ENCODE results near the gene MIPEP. TPM values are rescaled to one million over a fixed set of nuclear protein-coding genes. Genes with fewer than 3 reads are reported as not detected.

Gene MIPEP
- total and polyA plus RNA-seq, 2 experiments from 2014 or later: 12.6 to 19.6 TPM

DNA sequence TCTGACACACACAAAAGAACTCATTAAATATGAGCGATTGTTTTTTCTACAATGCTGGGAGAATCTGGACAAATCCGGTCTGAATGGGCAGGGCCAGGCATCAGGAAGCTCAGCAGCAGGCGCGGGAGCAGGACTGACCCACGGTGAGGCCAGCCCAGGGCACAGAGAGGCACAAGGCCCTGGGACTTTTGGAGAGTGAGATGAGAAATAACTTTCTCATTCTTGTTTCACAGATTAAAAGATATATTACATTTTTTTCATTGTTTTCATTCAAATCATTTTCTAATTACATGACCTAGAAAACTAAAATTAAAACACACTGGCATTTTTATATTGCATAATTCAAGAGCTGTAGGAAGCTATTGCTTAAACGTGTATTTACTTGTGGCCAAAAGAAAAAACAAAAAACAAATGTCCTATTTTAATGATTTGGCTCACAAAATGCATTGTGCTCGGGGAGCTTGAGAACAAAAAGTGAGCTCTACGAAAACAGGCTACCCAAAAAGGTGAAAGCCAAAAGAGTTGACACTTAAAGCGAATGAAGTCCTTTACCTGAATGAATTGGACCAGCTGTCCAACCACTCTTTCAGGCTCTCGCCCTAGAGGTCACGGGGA is 185.8 kb downstream of the MIPEP start:
- in situ Hi-C loops (cut with MboI): no loop called here
- no peak overlapping the region for H3K27ac ChIP-seq
- H3K36me3 ChIP-seq (ENCODE audit: low read depth): no peaks in the 10 kb centered on the region
- no peaks in the 10 kb centered on the region for H3F3A ChIP-seq (ENCODE audit: insufficient read depth)
- no peaks in the 10 kb centered on the region for H3K79me2 ChIP-seq (ENCODE audit: insufficient read depth)
- no peaks in the 10 kb centered on the region for H4K20me1 ChIP-seq (ENCODE audit: insufficient read depth)
- H3K9me3 ChIP-seq (ENCODE audit: low read depth): no peaks in the 10 kb centered on the region
- peaks cover 7% of the 10 kb centered on the region; the same call in 1 of the 2 replicates for H3K4me1 ChIP-seq (ENCODE audit: insufficient read depth)
- no peaks in the 10 kb centered on the region for H3K9me2 ChIP-seq (ENCODE audit: insufficient read depth)
- H3K9ac ChIP-seq: no peak overlapping the region
- no peak overlapping the region for H3K4me2 ChIP-seq (ENCODE audit: unreplicated experiment)
- H2AFZ ChIP-seq: 0 out of 2 replicates have a peak overlapping the region, but pooled peaks have one; percentile 19
- H3K4me3 ChIP-seq: no peak overlapping the region
- WGBS, 2 experiments (ENCODE audit: low coverage in 1 of 2, low lambda C conversion rate in 2 of 2, missing lambda C conversion rate in 2 of 2): 47 to 49% methylated on average over 11 of the region's 11 CpGs
- no peaks in the 10 kb centered on the region for H3K27me3 ChIP-seq (replicated peaks; ENCODE audit: insufficient read depth)
- DNase-seq: peak; percentile 20
- no peak for TF ChIP-seq EZH2 (IDR thresholded peaks at IDR 0.05; ENCODE audit: insufficient read depth, poor library complexity, severe bottlenecking)
- TF ChIP-seq EZH2phosphoT487 (IDR thresholded peaks at IDR 0.05; ENCODE audit: insufficient read depth, low read depth): no peak

DNA sequence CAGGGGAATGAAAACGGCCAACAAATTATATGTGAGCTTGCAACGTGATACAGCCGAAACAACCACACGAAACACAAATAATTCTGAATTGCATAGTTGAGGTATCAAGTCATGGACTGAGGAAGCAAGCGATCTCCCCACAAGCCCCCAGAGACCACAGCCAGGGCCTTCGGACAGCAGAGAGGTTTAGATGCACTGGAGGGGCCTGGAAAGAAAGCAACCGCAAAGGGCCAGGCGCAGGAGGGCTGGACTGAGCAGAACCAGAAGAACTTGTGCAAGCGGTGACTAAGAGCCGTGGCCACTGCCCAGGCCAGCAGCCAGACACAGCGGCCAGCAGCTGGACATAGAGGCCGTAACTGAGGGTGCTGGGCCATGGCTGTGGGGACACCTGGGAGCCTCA is 187.6 kb downstream of the MIPEP start:
- H3K9me3 ChIP-seq (ENCODE audit: low read depth): no peaks in the 10 kb centered on the region
- whole genome bisulfite sequencing, 2 experiments (ENCODE audit: low coverage in 1 of 2, low lambda C conversion rate in 2 of 2, missing lambda C conversion rate in 2 of 2): 92% methylated on average over 12 of the region's 12 CpGs
- in situ Hi-C loops (cut with MboI): no loop called here
- H3K27me3 ChIP-seq (replicated peaks; ENCODE audit: insufficient read depth): no peaks in the 10 kb centered on the region
- H3K4me1 ChIP-seq (ENCODE audit: insufficient read depth): peaks cover 7% of the 10 kb centered on the region; the same call in 1 of the 2 replicates
- no peaks in the 10 kb centered on the region for H4K20me1 ChIP-seq (ENCODE audit: insufficient read depth)
- no peak overlapping the region for H3K4me2 ChIP-seq (ENCODE audit: unreplicated experiment)
- no peak for TF ChIP-seq EZH2 (IDR thresholded peaks at IDR 0.05; ENCODE audit: insufficient read depth, poor library complexity, severe bottlenecking)
- TF ChIP-seq EZH2phosphoT487 (IDR thresholded peaks at IDR 0.05; ENCODE audit: insufficient read depth, low read depth): no peak
- no peaks in the 10 kb centered on the region for H3K36me3 ChIP-seq (ENCODE audit: low read depth)
- no peak overlapping the region for H3K9ac ChIP-seq
- no peak for DNase-seq
- no peaks in the 10 kb centered on the region for H3K79me2 ChIP-seq (ENCODE audit: insufficient read depth)
- no peaks in the 10 kb centered on the region for H3K9me2 ChIP-seq (ENCODE audit: insufficient read depth)
- H3F3A ChIP-seq (ENCODE audit: insufficient read depth): no peaks in the 10 kb centered on the region
- no peak overlapping the region for H2AFZ ChIP-seq
- no peak overlapping the region for H3K27ac ChIP-seq
- no peak overlapping the region for H3K4me3 ChIP-seq

DNA sequence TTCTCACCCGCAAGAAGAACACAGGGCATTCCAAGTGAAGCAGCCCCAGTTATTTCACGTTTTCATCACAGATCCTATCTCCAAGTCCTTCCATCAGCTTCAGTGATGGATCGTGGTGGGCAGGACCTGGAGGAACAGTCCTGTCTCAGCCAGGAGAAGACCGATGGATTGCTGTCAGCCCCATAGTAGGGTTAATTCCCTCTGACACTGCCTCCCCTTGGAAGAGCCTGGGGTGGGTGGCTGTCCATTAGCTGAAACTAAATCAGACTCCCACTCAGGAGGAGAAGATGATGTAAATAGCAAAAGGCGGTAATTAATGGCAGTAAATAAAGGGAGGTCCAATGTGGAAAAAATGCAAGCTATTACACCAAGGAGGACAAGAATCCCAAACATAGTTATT is 188.0 kb downstream of the MIPEP start:
- no peak overlapping the region for H3K9ac ChIP-seq
- 87 to 92% methylated on average over 5 of the region's 5 CpGs for WGBS, 2 experiments (ENCODE audit: low coverage in 1 of 2, low lambda C conversion rate in 2 of 2, missing lambda C conversion rate in 2 of 2)
- H3F3A ChIP-seq (ENCODE audit: insufficient read depth): no peaks in the 10 kb centered on the region
- DNase-seq: no peak
- H3K4me2 ChIP-seq (ENCODE audit: unreplicated experiment): no peak overlapping the region
- H4K20me1 ChIP-seq (ENCODE audit: insufficient read depth): no peaks in the 10 kb centered on the region
- no peaks in the 10 kb centered on the region for H3K9me3 ChIP-seq (ENCODE audit: low read depth)
- TF ChIP-seq EZH2 (IDR thresholded peaks at IDR 0.05; ENCODE audit: insufficient read depth, poor library complexity, severe bottlenecking) (no peak), EZH2phosphoT487 (IDR thresholded peaks at IDR 0.05; ENCODE audit: insufficient read depth, low read depth) (no peak)
- H3K36me3 ChIP-seq (ENCODE audit: low read depth): no peaks in the 10 kb centered on the region
- no peak overlapping the region for H3K27ac ChIP-seq
- no peaks in the 10 kb centered on the region for H3K79me2 ChIP-seq (ENCODE audit: insufficient read depth)
- in situ Hi-C loops (cut with MboI): no loop called here
- no peaks in the 10 kb centered on the region for H3K27me3 ChIP-seq (replicated peaks; ENCODE audit: insufficient read depth)
- H3K4me3 ChIP-seq: no peak overlapping the region
- H2AFZ ChIP-seq: no peak overlapping the region
- peaks cover 7% of the 10 kb centered on the region; the same call in 1 of the 2 replicates for H3K4me1 ChIP-seq (ENCODE audit: insufficient read depth)
- no peaks in the 10 kb centered on the region for H3K9me2 ChIP-seq (ENCODE audit: insufficient read depth)

DNA sequence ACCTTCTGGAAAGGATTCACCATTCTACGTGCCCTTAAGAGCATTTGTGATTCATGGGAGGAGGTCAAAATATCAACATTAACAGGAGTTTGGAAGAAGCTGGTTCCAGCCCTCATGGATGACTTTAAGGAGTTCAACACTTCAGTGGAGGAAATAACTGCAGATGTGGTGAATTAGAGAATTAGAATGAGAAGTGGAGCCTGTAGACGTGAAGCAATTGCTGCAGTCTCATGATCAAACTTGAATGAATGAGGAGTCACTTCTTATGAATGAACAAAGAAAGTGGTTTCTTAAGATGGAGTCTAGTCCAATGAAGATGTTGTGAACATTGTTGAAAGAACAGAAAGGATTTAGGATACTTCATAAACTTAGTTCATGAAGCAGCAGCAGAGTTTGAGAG is 189.9 kb downstream of the MIPEP start:
- Histone ChIP-seq H3K4me3 (no peak overlapping the region), H3K9me3 (ENCODE audit: low read depth) (no peaks in the 10 kb centered on the region), H3K27me3 (replicated peaks; ENCODE audit: insufficient read depth) (no peaks in the 10 kb centered on the region), H3K9me2 (ENCODE audit: insufficient read depth) (no peaks in the 10 kb centered on the region), H3K4me1 (ENCODE audit: insufficient read depth) (peaks cover 7% of the 10 kb centered on the region; the same call in 1 of the 2 replicates), H3F3A (ENCODE audit: insufficient read depth) (no peaks in the 10 kb centered on the region), H2AFZ (no peak overlapping the region), H3K9ac (no peak overlapping the region), H3K79me2 (ENCODE audit: insufficient read depth) (no peaks in the 10 kb centered on the region), H3K36me3 (ENCODE audit: low read depth) (no peaks in the 10 kb centered on the region), H3K4me2 (ENCODE audit: unreplicated experiment) (no peak overlapping the region), H3K27ac (no peak overlapping the region), H4K20me1 (ENCODE audit: insufficient read depth) (no peaks in the 10 kb centered on the region)
- TF ChIP-seq EZH2 (IDR thresholded peaks at IDR 0.05; ENCODE audit: insufficient read depth, poor library complexity, severe bottlenecking) (no peak), EZH2phosphoT487 (IDR thresholded peaks at IDR 0.05; ENCODE audit: insufficient read depth, low read depth) (no peak)
- DNase-seq: no peak
- 84 to 89% methylated on average over 2 of the region's 2 CpGs for WGBS, 2 experiments (ENCODE audit: low coverage in 1 of 2, low lambda C conversion rate in 2 of 2, missing lambda C conversion rate in 2 of 2)
- in situ Hi-C loops (cut with MboI): no loop called here

All from GM23248 (cell line).